Heart right ventricle (tissue), 16 donors: ENCODE results near the gene SNCG. TPM values are rescaled to one million over a fixed set of nuclear protein-coding genes. Genes with fewer than 3 reads are reported as not detected.
A peak's percentile ranks its signal among the peaks of the same experiment; 100 is the strongest.

Source experiments
- ATAC-seq, 8 donors: fragments of 200-7000 bp; cut with Tn5 transposase; one replicate each; pipeline ENCODE4 v1.9.1; 2020; ENCODE audit warnings: mild to moderate bottlenecking in 8 of 8, moderate library complexity in 8 of 8, moderate number of reproducible peaks in 1 of 8
- DNase-seq, 2 donors: peaks; one replicate each; pipeline ENCODE4 v3.0.0-alpha.2; 2020
- H3K27ac ChIP-seq, 10 donors: fragments of 200-600 bp; sonication (generic) in 2 of 10; one replicate each; pipeline versions ENCODE4 v1.5.0 to v1.8.0; 2020 to 2022; ENCODE audit warnings: mild to moderate bottlenecking in 3 of 10
- H3K27me3 ChIP-seq, 7 donors: fragments of 200-600 bp; one replicate each; pipeline ENCODE4 v1.8.0; 2021 to 2022; ENCODE audit warnings: mild to moderate bottlenecking in 2 of 7
- H3K36me3 ChIP-seq, 9 donors: fragments of 200-600 bp; sonication (generic) in 1 of 9; one replicate each; pipeline versions ENCODE4 v1.5.0 to v1.8.0; 2020 to 2022; ENCODE audit warnings: mild to moderate bottlenecking in 2 of 9
- H3K4me1 ChIP-seq, 9 donors: fragments of 200-600 bp; sonication (generic) in 1 of 9; one replicate each; pipeline versions ENCODE4 v1.5.0 to v1.8.0; 2020 to 2022; ENCODE audit warnings: mild to moderate bottlenecking in 4 of 9
- H3K4me3 ChIP-seq, 10 donors: fragments of 200-600 bp; sonication (generic) in 2 of 10; one replicate each; pipeline versions ENCODE4 v1.5.0 to v1.8.0; 2020 to 2022; ENCODE audit warnings: mild to moderate bottlenecking in 7 of 10, moderate library complexity in 2 of 10
- H3K9me3 ChIP-seq, 11 donors: fragments of 200-600 bp in 10 of 11; sonication (generic) in 2 of 11; one replicate each; pipeline versions ENCODE4 v1.5.0 to v1.8.0; 2013 to 2022; ENCODE audit warnings: mild to moderate bottlenecking in 2 of 11, control low read depth in 1 of 11, moderate library complexity in 1 of 11
- WGBS, 2 donors: extraction: QIAGEN DNeasy Blood & Tissue Kit; methylation state at CpG; one replicate each; pipeline ENCODE4 v1.1.7; 2013; ENCODE audit warnings: inconsistent platforms in 1 of 2; 5-methylcytosine and 5-hydroxymethylcytosine counted together
- intact Hi-C, 10 donors: fragments of 100-400 bp; cut with DNase I; formaldehyde crosslinking; loops; one replicate each; pipeline versions ENCODE4 v1.11.1 to v1.14.2; 2022
- polyA plus RNA-seq, 2 donors: library from polyadenylated mRNA; stranded (reverse); fragments of 200-250 nt; gene quantifications; one replicate each; pipeline ENCODE4 v1.2.3, GENCODE V29; 2013
- total RNA-seq, 10 donors: library from RNA; stranded (reverse); fragmentation: NEBNext Ultra II Directional in 3 of 10; extraction: Animal tissue kit (Norgen Biotek cat#: 25700) in 3 of 10; gene quantifications; one replicate each; pipeline versions ENCODE4 v1.2.1 to v1.2.4, GENCODE V29; 2021 to 2023
- TF ChIP-seq, protein P1 (sequence below), 9 donors: fragments of 200-600 bp; sonication (generic) in 2 of 9; IDR thresholded peaks; one replicate each; pipeline versions ENCODE4 v1.5.0 to v1.8.0; 2021 to 2022; ENCODE audit warnings: antibody characterized with exemption in 9 of 9, mild to moderate bottlenecking in 5 of 9, moderate library complexity in 1 of 9
- donor health status: Arrhythmogenic right ventricular cardiomyopathy.
- donor health status: ischemic (EF 13 %, LVEDD 7.1; RV severe dilation, severe dysfunction).
- donor health status: healthy with polysubstance abuse.
- donor health status: DM: no; HTN: yes; CAD: no.
- donor health status: DM: no; HTN: no; CAD: no.
- donor health status: ischemic (EF 25% LVEDD 6.9; RV normal size, moderate dysfunction).
- donor health status: ischemic (EF 25% LVEDD 5.7; RV mildly dilated, moderate dysfunction).
- donor health status: healthy.
- donor health status: DM: yes; HTN: yes; CAD: no.
- donor health status: Ischemic cardiomyopathy.
- donor health status: ischemic (EF 35%, LVEDD 5.7; RV mildly dilated, moderate dysfunction).
- donor health status: nonischemic (EF 11% LVEDD 7.7; RV severe dilation, severe dysfunction).
- donor health status: DM: yes; HTN: yes; CAD: no.
- donor health status: PGD.
- donor health status: ischemic (EF 29% LVEDD 5.4; RV normal size, mild dysfunction).
- donor health status: nonischemic (EF 23%, LVEDD 6.1; RV moderate dilation, normal function).

Gene SNCG
- total and polyA plus RNA-seq, 12 donors = 9.4 to 68.0 (median 14.4) TPM

GRCh38 chr10:86960003-86960862 lies 1.8 kb downstream of the SNCG start:
- H3K27me3 ChIP-seq = no peaks in the 10 kb centered on the region
- intact Hi-C loops = loop anchor here in 4 of 10 donors (1.0 to 2.0 kb wide), 2 partner anchors 19 to 21 kb away; no protein-coding TSS in a partner anchor
- peak overlapping the region; percentile 85 to 97 (median 90) for H3K27ac ChIP-seq
- ATAC-seq (peak; percentile 36 to 64 (median 54)), DNase-seq (peak in 1 of 2 donors; percentile 64)
- TF ChIP-seq, protein P1, sequence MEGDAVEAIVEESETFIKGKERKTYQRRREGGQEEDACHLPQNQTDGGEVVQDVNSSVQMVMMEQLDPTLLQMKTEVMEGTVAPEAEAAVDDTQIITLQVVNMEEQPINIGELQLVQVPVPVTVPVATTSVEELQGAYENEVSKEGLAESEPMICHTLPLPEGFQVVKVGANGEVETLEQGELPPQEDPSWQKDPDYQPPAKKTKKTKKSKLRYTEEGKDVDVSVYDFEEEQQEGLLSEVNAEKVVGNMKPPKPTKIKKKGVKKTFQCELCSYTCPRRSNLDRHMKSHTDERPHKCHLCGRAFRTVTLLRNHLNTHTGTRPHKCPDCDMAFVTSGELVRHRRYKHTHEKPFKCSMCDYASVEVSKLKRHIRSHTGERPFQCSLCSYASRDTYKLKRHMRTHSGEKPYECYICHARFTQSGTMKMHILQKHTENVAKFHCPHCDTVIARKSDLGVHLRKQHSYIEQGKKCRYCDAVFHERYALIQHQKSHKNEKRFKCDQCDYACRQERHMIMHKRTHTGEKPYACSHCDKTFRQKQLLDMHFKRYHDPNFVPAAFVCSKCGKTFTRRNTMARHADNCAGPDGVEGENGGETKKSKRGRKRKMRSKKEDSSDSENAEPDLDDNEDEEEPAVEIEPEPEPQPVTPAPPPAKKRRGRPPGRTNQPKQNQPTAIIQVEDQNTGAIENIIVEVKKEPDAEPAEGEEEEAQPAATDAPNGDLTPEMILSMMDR (IDR thresholded peaks at IDR 0.05) = peak; percentile 86 to 96 (median 94)
- peaks cover 17 to 54% (median 42%) of the 10 kb centered on the region in 9 donors for H3K4me1 ChIP-seq
- 67 to 75% methylated on average over 37 of the region's 37 CpGs for WGBS, 2 donors
- H3K36me3 ChIP-seq = peaks cover 0 to 8% (median 0%) of the 10 kb centered on the region in 9 donors
- peak overlapping the region in 9 of 10 donors; percentile 16 to 68 (median 60) for H3K4me3 ChIP-seq
- H3K9me3 ChIP-seq = no peaks in the 10 kb centered on the region

- peaks cover 16 to 53% (median 38%) of the 10 kb centered on the region in 9 donors for H3K4me1 ChIP-seq
- H3K27ac ChIP-seq = peak overlapping the region in 1 of 10 donors; percentile 91
- peaks cover 0 to 8% (median 0%) of the 10 kb centered on the region in 9 donors for H3K36me3 ChIP-seq
- no peak for DNase-seq
- TF ChIP-seq, protein P1 (IDR thresholded peaks at IDR 0.05) = no peak
- H3K27me3 ChIP-seq = no peaks in the 10 kb centered on the region
- WGBS, 2 donors = 83 to 86% methylated on average over 9 of the region's 9 CpGs
- intact Hi-C loops = loop anchor here in 4 of 10 donors (1.0 to 2.0 kb wide), 2 partner anchors 20 to 22 kb away; no protein-coding TSS in a partner anchor
- H3K4me3 ChIP-seq = peak overlapping the region in 1 of 10 donors; percentile 68
- H3K9me3 ChIP-seq = no peaks in the 10 kb centered on the region
- ATAC-seq = no peak
These were observed 2.5 kb downstream of the SNCG start for GRCh38 chr10:86960863-86961434.

DNA sequence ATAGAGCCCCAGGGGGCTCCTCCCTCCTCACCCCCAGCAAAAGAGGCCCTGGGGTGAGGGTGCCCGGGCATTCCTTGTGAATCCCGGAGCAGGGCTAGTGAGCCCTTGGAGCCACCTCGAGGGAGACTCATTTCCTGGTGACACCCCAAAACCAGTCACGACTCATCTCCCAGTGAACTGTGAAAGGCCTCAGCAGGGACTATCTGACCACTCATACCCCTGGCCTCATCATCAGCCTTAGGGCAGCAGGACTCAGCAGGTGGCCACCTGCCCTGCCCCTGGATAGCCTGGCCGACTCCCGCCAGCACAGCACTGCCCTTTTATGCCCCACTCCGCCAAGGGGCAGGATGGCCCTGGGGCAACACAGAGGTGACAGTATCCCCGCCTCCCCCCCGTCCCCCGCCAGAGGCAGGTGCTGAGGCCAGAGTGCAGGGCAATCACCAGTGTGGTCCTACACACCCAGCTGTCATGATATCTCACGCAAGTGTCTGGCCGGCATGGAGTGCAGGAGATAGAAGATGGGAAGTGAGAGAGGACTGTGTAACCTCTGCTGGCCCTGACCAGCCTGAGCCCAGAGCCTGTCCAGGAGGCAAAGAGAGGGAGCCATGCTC lies 3.2 kb downstream of the SNCG start:
- WGBS, 2 donors = 91 to 96% methylated on average over 12 of the region's 12 CpGs
- no peak for DNase-seq
- H3K27ac ChIP-seq = no peak overlapping the region
- TF ChIP-seq, protein P1 (IDR thresholded peaks at IDR 0.05) = no peak
- H3K4me1 ChIP-seq = peaks cover 16 to 57% (median 44%) of the 10 kb centered on the region in 9 donors
- H3K27me3 ChIP-seq = no peaks in the 10 kb centered on the region
- peaks cover 0 to 8% (median 0%) of the 10 kb centered on the region in 9 donors for H3K36me3 ChIP-seq
- H3K4me3 ChIP-seq = no peak overlapping the region
- no peaks in the 10 kb centered on the region for H3K9me3 ChIP-seq
- no peak for ATAC-seq
- intact Hi-C loops = loop anchor here in 2 of 10 donors (2.0 kb wide), 2 partner anchors 21 to 23 kb away; no protein-coding TSS in a partner anchor
